ENCODE data around the gene EXOC3L4.

EXOC3L4 gene

DNA sequence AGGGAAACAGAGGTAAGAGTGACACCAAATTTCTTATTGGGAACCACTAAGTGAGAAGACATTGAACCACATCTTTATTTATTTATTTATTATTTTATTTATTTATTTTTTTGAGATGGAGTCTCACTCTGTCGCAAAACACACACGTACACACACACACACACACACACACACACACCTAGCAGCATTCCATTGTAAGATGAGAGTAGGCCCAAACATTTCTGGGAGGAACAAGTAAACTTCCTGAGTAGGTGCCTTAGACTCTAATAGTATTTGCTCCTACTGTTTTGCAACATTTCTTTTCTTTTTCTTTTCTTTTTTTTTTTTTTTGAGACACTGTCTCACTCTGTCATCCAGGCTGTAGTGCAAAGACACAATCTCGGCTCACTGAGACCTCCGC lies 30.1 kb upstream of the EXOC3L4 start:
- H3K4me1 ChIP-seq (ENCODE audit: insufficient read depth, low read length, severe bottlenecking): no peaks in the 10 kb centered on the region
- no peak overlapping the region for H3K9ac ChIP-seq (ENCODE audit: low read length)
- no peaks in the 10 kb centered on the region for H3F3A ChIP-seq (ENCODE audit: insufficient read depth, low read length)
- no peaks in the 10 kb centered on the region for H3K79me2 ChIP-seq (ENCODE audit: insufficient read depth, low read length)
- no peaks in the 10 kb centered on the region; the same call in 1 of the 2 replicates for H3K27me3 ChIP-seq (ENCODE audit: insufficient read depth, low read length)
- H3K27ac ChIP-seq (ENCODE audit: low read depth, low read length, poor library complexity, severe bottlenecking): no peak overlapping the region
- TF ChIP-seq EZH2 (IDR thresholded peaks at IDR 0.05; ENCODE audit: borderline replicate concordance, low read length): no peak
- TF ChIP-seq, protein P1, sequence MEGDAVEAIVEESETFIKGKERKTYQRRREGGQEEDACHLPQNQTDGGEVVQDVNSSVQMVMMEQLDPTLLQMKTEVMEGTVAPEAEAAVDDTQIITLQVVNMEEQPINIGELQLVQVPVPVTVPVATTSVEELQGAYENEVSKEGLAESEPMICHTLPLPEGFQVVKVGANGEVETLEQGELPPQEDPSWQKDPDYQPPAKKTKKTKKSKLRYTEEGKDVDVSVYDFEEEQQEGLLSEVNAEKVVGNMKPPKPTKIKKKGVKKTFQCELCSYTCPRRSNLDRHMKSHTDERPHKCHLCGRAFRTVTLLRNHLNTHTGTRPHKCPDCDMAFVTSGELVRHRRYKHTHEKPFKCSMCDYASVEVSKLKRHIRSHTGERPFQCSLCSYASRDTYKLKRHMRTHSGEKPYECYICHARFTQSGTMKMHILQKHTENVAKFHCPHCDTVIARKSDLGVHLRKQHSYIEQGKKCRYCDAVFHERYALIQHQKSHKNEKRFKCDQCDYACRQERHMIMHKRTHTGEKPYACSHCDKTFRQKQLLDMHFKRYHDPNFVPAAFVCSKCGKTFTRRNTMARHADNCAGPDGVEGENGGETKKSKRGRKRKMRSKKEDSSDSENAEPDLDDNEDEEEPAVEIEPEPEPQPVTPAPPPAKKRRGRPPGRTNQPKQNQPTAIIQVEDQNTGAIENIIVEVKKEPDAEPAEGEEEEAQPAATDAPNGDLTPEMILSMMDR (IDR thresholded peaks at IDR 0.05; ENCODE audit: low read length): no peak
- no peak overlapping the region for H3K4me2 ChIP-seq (ENCODE audit: low read length)
- H3K9me2 ChIP-seq (ENCODE audit: low read depth, low read length): no peaks in the 10 kb centered on the region
- H2AFZ ChIP-seq (ENCODE audit: low read length): no peak overlapping the region
- no peaks in the 10 kb centered on the region for H3K36me3 ChIP-seq (ENCODE audit: insufficient read depth, low read length)
- H3K9me3 ChIP-seq (ENCODE audit: low read length): no peaks in the 10 kb centered on the region
- no peak overlapping the region for H3K4me3 ChIP-seq (ENCODE audit: low read depth, low read length, poor library complexity, severe bottlenecking)
- no peaks in the 10 kb centered on the region for H4K20me1 ChIP-seq (ENCODE audit: insufficient read depth, low read length)

DNA sequence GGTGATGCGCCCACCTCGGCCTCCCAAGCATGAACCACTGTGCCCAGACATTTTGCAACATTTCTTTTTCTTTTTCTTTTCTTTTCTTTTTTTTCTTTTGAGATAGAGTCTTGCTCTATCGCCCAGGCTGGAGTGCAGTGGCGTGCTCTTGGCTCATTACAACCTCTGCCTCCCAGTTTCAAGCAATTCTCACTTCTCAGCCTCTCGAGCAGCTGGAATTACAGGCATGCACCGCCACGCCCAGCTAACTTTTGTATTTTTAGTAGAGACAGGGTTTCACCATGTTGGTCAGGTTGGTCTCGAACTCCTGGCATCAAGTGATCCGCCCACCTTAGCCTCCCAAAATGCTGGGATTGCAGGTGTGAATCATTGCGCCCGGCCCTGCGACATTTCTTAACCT lies 29.5 kb upstream of the EXOC3L4 start:
- no peaks in the 10 kb centered on the region for H3K79me2 ChIP-seq (ENCODE audit: insufficient read depth, low read length)
- H2AFZ ChIP-seq (ENCODE audit: low read length): no peak overlapping the region
- no peaks in the 10 kb centered on the region for H3K4me1 ChIP-seq (ENCODE audit: insufficient read depth, low read length, severe bottlenecking)
- H3K27me3 ChIP-seq (ENCODE audit: insufficient read depth, low read length): no peaks in the 10 kb centered on the region; the same call in 1 of the 2 replicates
- no peaks in the 10 kb centered on the region for H3F3A ChIP-seq (ENCODE audit: insufficient read depth, low read length)
- no peaks in the 10 kb centered on the region for H4K20me1 ChIP-seq (ENCODE audit: insufficient read depth, low read length)
- TF ChIP-seq, protein P1 (IDR thresholded peaks at IDR 0.05; ENCODE audit: low read length): no peak
- TF ChIP-seq EZH2 (IDR thresholded peaks at IDR 0.05; ENCODE audit: borderline replicate concordance, low read length): no peak
- H3K27ac ChIP-seq (ENCODE audit: low read depth, low read length, poor library complexity, severe bottlenecking): no peak overlapping the region
- H3K9me2 ChIP-seq (ENCODE audit: low read depth, low read length): no peaks in the 10 kb centered on the region
- H3K9me3 ChIP-seq (ENCODE audit: low read length): no peaks in the 10 kb centered on the region
- no peak overlapping the region for H3K4me3 ChIP-seq (ENCODE audit: low read depth, low read length, poor library complexity, severe bottlenecking)
- H3K4me2 ChIP-seq (ENCODE audit: low read length): no peak overlapping the region
- H3K9ac ChIP-seq (ENCODE audit: low read length): no peak overlapping the region
- no peaks in the 10 kb centered on the region for H3K36me3 ChIP-seq (ENCODE audit: insufficient read depth, low read length)

DNA sequence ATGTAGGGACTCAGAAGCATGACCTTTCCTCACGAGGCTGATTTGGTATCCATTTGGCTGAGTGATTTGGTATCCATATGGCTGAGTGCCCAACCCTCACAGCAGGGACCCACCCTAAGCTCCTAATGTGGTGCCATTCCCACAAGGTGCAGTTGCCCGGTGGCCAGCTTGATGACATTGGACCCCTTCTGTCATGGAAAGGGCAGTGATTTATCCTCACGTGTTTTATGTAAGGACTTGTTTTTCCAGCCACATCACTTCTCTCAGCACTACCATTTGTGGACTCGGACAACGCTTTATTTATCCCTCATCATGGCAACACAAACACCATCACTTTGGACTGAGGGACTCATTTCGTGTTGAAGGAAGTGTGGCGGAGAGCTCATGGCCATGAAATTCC lies 28.7 kb upstream of the EXOC3L4 start:
- no peak overlapping the region for H2AFZ ChIP-seq (ENCODE audit: low read length)
- no peaks in the 10 kb centered on the region for H3K9me3 ChIP-seq (ENCODE audit: low read length)
- TF ChIP-seq, protein P1 (IDR thresholded peaks at IDR 0.05; ENCODE audit: low read length): no peak
- no peak for TF ChIP-seq EZH2 (IDR thresholded peaks at IDR 0.05; ENCODE audit: borderline replicate concordance, low read length)
- H3F3A ChIP-seq (ENCODE audit: insufficient read depth, low read length): no peaks in the 10 kb centered on the region
- no peak overlapping the region for H3K4me2 ChIP-seq (ENCODE audit: low read length)
- H3K9me2 ChIP-seq (ENCODE audit: low read depth, low read length): no peaks in the 10 kb centered on the region
- H3K27ac ChIP-seq (ENCODE audit: low read depth, low read length, poor library complexity, severe bottlenecking): no peak overlapping the region
- no peaks in the 10 kb centered on the region for H4K20me1 ChIP-seq (ENCODE audit: insufficient read depth, low read length)
- H3K36me3 ChIP-seq (ENCODE audit: insufficient read depth, low read length): no peaks in the 10 kb centered on the region
- no peaks in the 10 kb centered on the region for H3K4me1 ChIP-seq (ENCODE audit: insufficient read depth, low read length, severe bottlenecking)
- H3K79me2 ChIP-seq (ENCODE audit: insufficient read depth, low read length): no peaks in the 10 kb centered on the region
- H3K4me3 ChIP-seq (ENCODE audit: low read depth, low read length, poor library complexity, severe bottlenecking): no peak overlapping the region
- no peaks in the 10 kb centered on the region; the same call in 1 of the 2 replicates for H3K27me3 ChIP-seq (ENCODE audit: insufficient read depth, low read length)
- no peak overlapping the region for H3K9ac ChIP-seq (ENCODE audit: low read length)

Data from OCI-LY1 (cell line).